Amygdala (tissue), 56 donors: ENCODE data around the gene RNF213.

Experiments used
- DNase-seq, 56 donors: peaks; one replicate each; lab custom pipeline; 2025; lab: John Stamatoyannopoulos, UW

The RNF213 gene

GRCh38 chr17:80260791-80261158 is at the start of gene RNF213:
TSS of gene RNF213 (plus strand) at chr17:80260852. CDS start at chr17:80263682, 2,830 bp downstream.
- peak in 17 of 56 donors; percentile 23 to 61 (median 39) for DNase-seq

- DNase-seq: no peak
These were observed 48.5 kb upstream of the RNF213 start for GRCh38 chr17:80212109-80212508.

- DNase-seq: no peak
These were observed 48.1 kb upstream of the RNF213 start for GRCh38 chr17:80212511-80212910.

- DNase-seq: no peak
These were observed 47.5 kb upstream of the RNF213 start for GRCh38 chr17:80212962-80213642.

GRCh38 chr17:80213643-80213975 is 47.0 kb upstream of the RNF213 start:
- no peak for DNase-seq

- DNase-seq: no peak
These were observed 46.4 kb upstream of the RNF213 start for GRCh38 chr17:80214012-80214877.

- DNase-seq: no peak
These were observed 45.8 kb upstream of the RNF213 start for GRCh38 chr17:80214878-80215210.

- no peak for DNase-seq
These were observed 43.9 kb upstream of the RNF213 start for GRCh38 chr17:80216473-80217456.

- no peak for DNase-seq
These were observed 42.8 kb upstream of the RNF213 start for GRCh38 chr17:80217703-80218362.

GRCh38 chr17:80218391-80218790 is 42.3 kb upstream of the RNF213 start:
- DNase-seq: no peak

GRCh38 chr17:80219013-80219762 is 41.5 kb upstream of the RNF213 start:
- DNase-seq: peak in 11 of 56 donors; percentile 10 to 57 (median 20)

GRCh38 chr17:80219763-80220053 is 40.9 kb upstream of the RNF213 start:
- DNase-seq: no peak

GRCh38 chr17:80220054-80220735 is 40.5 kb upstream of the RNF213 start, which contains the start of the genes SGSH and SLC26A11:
TSS of gene SGSH (minus strand) at chr17:80220333. CDS start at chr17:80220313, 20 bp downstream.
TSS of gene SLC26A11 (plus strand) at chr17:80220427. CDS start at chr17:80221561, 1,134 bp downstream.
- peak in 50 of 56 donors; percentile 7 to 79 (median 46) for DNase-seq

GRCh38 chr17:80220736-80221215 is 39.9 kb upstream of the RNF213 start:
- peak in 22 of 56 donors; percentile 3 to 52 (median 32) for DNase-seq

- no peak for DNase-seq
These were observed 39.1 kb upstream of the RNF213 start for GRCh38 chr17:80221351-80222105.

- DNase-seq: no peak
These were observed 38.1 kb upstream of the RNF213 start for GRCh38 chr17:80222376-80223141.

GRCh38 chr17:80223142-80223815 is 37.4 kb upstream of the RNF213 start:
- no peak for DNase-seq
